Kidney (tissue), 14 donors: ENCODE data around the gene QSOX1. TPM values are rescaled to one million over a fixed set of nuclear protein-coding genes. Genes with fewer than 3 reads are reported as not detected.

Experiments used
- DNase-seq, 5 donors: peaks; one replicate each; pipeline ENCODE4 v3.0.0-alpha.2; 2013 to 2020
- FAIRE-seq: peaks from 2 replicates; lab custom pipeline; 2012; peaks lifted over from hg19 to GRCh38; lab: Jason Lieb, UNC
- H3K27ac ChIP-seq, 2 donors: one replicate each; pipeline ENCODE4 v1.7.0; 2013; ENCODE audit warnings: low read depth in 2 of 2, low read length in 2 of 2, inconsistent platforms in 1 of 2
- H3K27me3 ChIP-seq: one replicate; pipeline ENCODE4 v1.7.1; 2013; ENCODE audit warnings: low read length, inconsistent platforms; ENCODE audit not compliant: control insufficient read depth, insufficient read depth
- H3K36me3 ChIP-seq, 3 donors: one replicate each; pipeline versions ENCODE4 v1.7.0 to v1.7.1; 2013; ENCODE audit warnings: low read length in 3 of 3, control low read depth in 1 of 3, inconsistent platforms in 1 of 3; ENCODE audit not compliant: insufficient read depth in 3 of 3, control insufficient read depth in 2 of 3
- H3K4me1 ChIP-seq, 3 donors: one replicate each; pipeline versions ENCODE4 v1.7.0 to v1.7.1; 2013; ENCODE audit warnings: low read length in 3 of 3, inconsistent platforms in 1 of 3, low read depth in 1 of 3; ENCODE audit not compliant: control insufficient read depth in 2 of 3, insufficient read depth in 2 of 3
- H3K4me3 ChIP-seq, 3 donors: one replicate each; pipeline versions ENCODE4 v1.7.0 to v1.8.1; 2013; ENCODE audit warnings: low read length in 3 of 3, control low read depth in 1 of 3, inconsistent platforms in 1 of 3
- H3K9ac ChIP-seq, 3 donors: one replicate each; pipeline versions ENCODE4 v1.7.0 to v1.7.1; 2013; ENCODE audit warnings: low read length in 3 of 3, control low read depth in 1 of 3, inconsistent platforms in 1 of 3
- H3K9me3 ChIP-seq, 3 donors: one replicate each; pipeline versions ENCODE4 v1.7.0 to v1.7.1; 2013; ENCODE audit warnings: low read length in 3 of 3, control low read depth in 1 of 3, inconsistent platforms in 1 of 3; ENCODE audit not compliant: control insufficient read depth in 2 of 3, insufficient read depth in 1 of 3
- CTCF ChIP-seq: IDR thresholded peaks from 3 replicates; pipeline ENCODE4 v1.5.1; 2012; ENCODE audit warnings: mild to moderate bottlenecking, moderate library complexity, borderline replicate concordance; ENCODE audit not compliant: insufficient read depth; ENCODE audit errors: extremely low read depth
- intact Hi-C: fragments of 100-400 bp; cut with DNase I; formaldehyde crosslinking; loops from one replicate; pipeline ENCODE4 v1.11.1; 2022
- polyA plus RNA-seq: library from polyadenylated mRNA; stranded (reverse); fragments of 350-450 nt; fragmentation: Illumina TruSeq; extraction: RNeasy Lipid Tissue Mini Kit (QIAGEN cat#74804); gene quantifications from one replicate; pipeline ENCODE4 v1.2.3, GENCODE V29; 2014; ENCODE audit warnings: low read depth, low replicate concordance; ENCODE audit not compliant: insufficient read depth
- total RNA-seq: library from RNA; stranded (reverse); fragmentation: NEBNext Ultra II Directional; extraction: Animal tissue kit (Norgen Biotek cat#: 25700); gene quantifications from one replicate; pipeline ENCODE4 v1.2.1, GENCODE V29; 2021
- donor health status: control.
- donor health status: control.
- donor health status: control.
- donor health status: control.
- donor health status: control.
- donor health status: DM: yes; HTN: yes; CAD: no.
- donor health status: Normal renal cell carcinoma (clear cell type).

Gene QSOX1
- total and polyA plus RNA-seq, 2 donors from 2014 or later = 94.5 to 111 TPM

GRCh38 chr1:180141381-180141934 lies 13.2 kb upstream of the QSOX1 start:
- FAIRE-seq = no peak
- no peak for DNase-seq
- no peaks in the 10 kb centered on the region for H3K4me1 ChIP-seq

DNA sequence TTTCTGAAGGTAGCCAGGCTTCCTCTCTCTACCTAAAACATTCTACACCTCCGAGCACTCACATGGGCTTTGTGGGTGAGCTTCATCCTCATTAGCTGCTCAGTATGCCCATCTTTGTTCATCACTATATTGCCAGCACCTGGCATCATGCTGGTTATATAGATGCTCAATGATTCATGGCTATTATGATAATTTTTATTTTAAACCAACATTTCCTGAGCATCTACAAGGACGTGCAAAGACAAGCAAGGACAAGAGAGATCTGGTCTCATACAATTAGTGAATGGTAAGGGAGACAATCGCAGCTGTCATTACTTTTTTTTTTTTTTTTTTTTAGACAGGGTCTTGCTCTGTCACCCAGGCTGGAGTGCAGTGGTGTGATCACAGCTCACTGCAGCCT lies 11.3 kb upstream of the QSOX1 start:
- H3K4me1 ChIP-seq = no peaks in the 10 kb centered on the region
- DNase-seq (no peak), FAIRE-seq (no peak)
- no peak for TF ChIP-seq CTCF
- intact Hi-C loops = no loop called here
- no peaks in the 10 kb centered on the region for H3K9me3 ChIP-seq
- no peak overlapping the region for H3K27ac ChIP-seq
- no peak overlapping the region for H3K9ac ChIP-seq
- H3K4me3 ChIP-seq = no peak overlapping the region
- H3K27me3 ChIP-seq = no peaks in the 10 kb centered on the region
- H3K36me3 ChIP-seq = no peaks in the 10 kb centered on the region

More at GRCh38 chr1:180141381-180141934, 13.2 kb upstream of the QSOX1 start:
- H3K4me3 ChIP-seq = no peak overlapping the region
- H3K9me3 ChIP-seq = no peaks in the 10 kb centered on the region
- H3K9ac ChIP-seq = no peak overlapping the region
- intact Hi-C loops = no loop called here
- no peak overlapping the region for H3K27ac ChIP-seq
- H3K36me3 ChIP-seq = no peaks in the 10 kb centered on the region
- no peaks in the 10 kb centered on the region for H3K27me3 ChIP-seq
- TF ChIP-seq CTCF = no peak

- Histone ChIP-seq H3K9ac (no peak overlapping the region), H3K36me3 (no peaks in the 10 kb centered on the region), H3K9me3 (no peaks in the 10 kb centered on the region), H3K4me1 (no peaks in the 10 kb centered on the region), H3K4me3 (no peak overlapping the region), H3K27ac (no peak overlapping the region), H3K27me3 (no peaks in the 10 kb centered on the region)
- no peak for TF ChIP-seq CTCF
- FAIRE-seq = no peak
- no peak for DNase-seq
- intact Hi-C loops = no loop called here
Measured at GRCh38 chr1:180144659-180145357, 9.9 kb upstream of the QSOX1 start.
